COR-L47 (cell line): Measurements from ENCODE around the gene PEX7.
"Not testable (repeated sequence)": the region's sequence is repeated elsewhere in the genome, so short reads cannot be mapped to it uniquely, and the experiment has no call there.

ENCODE experiments used
- DNase-seq: peaks from one replicate; lab custom pipeline; 2025; lab: John Stamatoyannopoulos, UW

PEX7 gene

DNA sequence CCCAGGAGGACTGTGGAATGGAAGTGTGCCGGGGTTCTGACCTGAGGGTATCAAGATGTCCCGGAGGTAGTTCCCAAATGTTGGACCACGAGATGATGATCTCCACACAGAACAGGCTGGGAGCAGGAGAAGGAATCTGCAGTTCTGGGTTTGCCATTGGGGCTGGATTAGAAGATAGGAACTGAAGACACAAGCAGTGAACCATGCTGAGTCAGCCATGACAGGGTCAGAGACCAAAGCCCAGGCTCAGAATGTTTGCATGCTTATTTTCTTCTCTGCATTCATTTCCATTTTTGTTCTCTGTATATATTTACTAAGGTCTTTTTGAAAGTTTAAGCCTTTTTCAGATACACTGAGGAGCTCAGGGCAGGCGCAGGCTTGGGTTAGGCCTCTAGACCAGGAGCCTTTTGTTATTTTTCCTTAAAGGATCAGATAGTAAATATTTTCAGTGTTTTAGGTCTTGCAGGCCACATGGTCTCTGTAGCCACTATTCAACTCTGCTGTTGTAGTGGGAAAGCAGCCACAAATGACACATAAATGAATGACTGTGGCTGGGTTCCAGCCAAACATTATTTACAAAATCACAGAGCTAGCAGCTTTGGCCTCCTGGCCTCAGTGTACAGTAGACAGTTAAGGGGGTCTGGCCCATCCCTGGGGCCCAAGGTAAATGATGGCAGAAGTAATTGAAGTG lies 128.2 kb downstream of the PEX7 start:
- DNase-seq: no peak

DNA sequence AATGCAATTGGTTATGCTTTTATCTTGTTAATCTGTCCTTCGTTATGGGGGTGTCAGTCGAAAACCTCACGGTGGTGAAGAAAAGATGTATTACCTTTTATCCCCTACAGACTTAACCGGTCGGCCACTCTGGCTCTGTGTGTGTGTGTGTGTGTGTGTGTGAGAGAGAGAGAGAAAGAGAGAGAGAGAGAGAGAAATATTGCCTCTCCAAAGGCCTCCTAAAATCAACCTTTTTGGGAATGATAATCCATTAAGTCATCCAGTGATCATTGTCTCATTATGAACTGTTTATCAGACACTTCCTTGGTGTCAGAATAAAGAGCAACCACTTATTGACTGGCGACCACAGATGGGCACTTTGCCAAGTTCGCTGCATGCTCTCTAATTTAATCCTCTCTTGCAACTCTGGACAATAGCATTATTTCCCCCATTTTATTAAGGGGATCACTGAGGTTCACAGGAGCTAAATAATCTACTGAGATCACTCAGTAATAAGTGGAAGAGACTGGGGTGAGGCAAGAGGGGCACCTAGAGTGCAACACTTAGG lies 130.4 kb downstream of the PEX7 start:
- peak; percentile 69 for DNase-seq

DNA sequence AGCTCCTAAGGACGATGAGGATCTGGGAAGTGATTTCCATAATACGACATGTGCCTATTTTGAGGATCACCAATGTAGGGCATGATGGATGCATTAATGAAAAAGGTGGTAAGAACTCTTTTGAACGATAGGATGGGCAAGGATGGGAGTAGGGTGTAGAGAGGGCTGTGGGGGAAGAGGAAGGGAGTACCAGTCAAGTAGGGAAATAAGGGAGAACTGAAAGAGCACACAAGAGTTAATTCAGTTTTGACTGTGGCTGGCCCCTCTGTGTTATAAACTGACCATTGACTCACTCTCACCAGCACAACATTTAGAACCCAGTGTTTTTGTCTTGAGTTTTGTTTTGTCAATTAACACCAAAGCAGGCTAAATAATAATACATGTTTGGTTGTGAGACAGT lies 132.7 kb downstream of the PEX7 start:
- DNase-seq: no peak

DNA sequence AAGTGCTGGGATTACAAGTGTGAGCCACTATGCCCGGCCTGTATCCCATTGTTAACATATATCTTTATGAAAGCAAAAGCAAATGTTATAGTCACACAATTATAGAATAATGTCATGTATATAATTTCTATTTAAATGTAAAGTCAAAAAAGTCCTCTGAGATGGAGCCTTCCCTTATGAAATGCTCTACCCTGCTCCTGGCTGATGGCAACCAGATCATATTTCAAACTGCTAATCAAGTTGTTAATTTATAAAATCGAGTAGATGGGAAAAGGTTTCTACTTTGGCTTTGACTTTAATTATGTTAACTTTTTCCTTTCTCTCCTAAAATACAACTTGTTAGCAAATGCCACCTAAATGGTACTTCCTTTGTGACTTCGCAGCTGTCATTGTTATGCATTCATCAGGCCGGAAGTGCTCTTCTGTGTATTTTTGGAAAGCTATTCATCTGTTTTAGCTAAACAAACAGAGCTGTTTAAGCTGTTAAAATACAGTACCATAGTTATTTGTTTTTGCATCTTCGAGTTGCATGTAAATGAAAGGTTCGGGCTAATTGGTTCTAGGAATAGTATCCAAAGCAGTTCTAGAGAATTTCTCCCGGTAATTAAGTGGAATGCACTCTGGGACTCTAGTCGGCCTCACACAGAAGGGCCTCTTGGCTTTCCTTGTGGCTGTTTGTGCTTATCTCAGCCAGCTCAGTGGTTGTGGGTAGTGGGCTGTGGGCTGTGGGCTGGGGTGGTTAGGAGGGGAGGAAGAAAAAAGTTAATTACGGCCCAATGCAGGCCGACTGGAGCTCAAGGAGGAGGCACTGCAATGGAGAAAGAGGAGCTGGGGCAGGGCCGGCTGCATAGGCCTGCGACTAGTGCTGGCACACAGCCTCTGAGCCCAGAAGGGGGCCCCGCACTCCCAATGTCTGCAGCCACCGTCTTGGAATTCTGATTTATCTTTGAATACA lies 134.5 kb downstream of the PEX7 start:
- DNase-seq: peak; percentile 66

DNA sequence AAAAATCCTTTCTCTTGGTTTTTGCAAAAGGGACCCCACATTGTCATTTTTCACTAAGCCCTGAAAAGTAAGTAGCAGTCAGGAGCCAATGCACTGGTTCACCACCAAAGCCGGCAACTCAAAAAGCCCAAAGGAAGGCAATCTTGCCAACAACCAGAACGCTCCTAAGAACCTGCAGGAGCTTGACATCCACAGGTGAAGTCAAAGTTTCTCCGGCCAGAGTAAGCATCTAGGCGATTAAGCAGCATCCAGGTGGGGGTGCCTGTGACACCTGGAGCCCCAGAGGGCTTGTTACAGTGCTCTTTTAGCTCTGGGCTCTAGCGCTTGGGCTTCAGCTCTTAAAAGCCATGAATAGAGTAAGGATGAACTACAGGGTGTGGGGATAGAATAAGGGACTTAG lies 135.8 kb downstream of the PEX7 start:
- DNase-seq: no peak

DNA sequence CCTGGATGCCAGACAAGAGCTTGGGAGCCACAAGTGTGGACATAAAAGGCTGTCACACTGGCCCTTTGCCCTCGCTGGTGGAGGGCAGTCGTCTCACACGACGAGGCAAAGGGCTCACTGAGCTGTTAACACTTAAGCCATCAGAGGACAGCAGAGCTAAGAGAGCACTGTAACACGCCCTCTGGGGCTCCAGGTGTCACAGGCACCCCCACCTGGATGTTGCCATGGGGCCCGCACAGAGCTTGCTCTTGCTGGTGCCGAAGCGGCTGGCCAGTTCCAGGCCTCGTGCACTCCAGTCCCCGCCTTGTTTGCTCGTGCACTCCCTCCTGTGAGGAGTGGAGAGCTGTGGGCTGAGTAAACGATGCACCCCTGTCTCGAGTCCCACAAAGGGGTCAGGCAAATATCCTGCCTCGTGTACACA lies 137.1 kb downstream of the PEX7 start:
- DNase-seq: peak; percentile 64

DNA sequence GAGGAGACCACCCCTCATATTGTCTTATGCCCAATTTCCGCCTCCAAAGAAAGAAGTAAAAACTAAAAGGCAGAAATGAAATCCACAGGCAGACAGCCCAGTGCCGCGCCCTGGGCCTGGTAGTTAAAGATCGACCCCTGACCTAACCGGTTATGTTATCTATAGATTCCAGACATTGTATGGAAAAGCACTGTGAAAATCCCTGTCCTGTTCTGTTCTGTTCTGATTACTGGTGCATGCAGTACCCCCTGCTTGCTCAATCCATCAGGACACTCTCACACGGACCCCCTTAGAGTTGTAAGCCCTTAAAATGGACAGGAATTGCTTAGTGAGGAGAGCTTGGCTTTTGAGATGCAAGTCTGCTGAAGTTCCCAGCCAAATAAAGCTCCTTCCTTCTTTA lies 137.5 kb downstream of the PEX7 start:
- not testable (repeated sequence) for DNase-seq

DNA sequence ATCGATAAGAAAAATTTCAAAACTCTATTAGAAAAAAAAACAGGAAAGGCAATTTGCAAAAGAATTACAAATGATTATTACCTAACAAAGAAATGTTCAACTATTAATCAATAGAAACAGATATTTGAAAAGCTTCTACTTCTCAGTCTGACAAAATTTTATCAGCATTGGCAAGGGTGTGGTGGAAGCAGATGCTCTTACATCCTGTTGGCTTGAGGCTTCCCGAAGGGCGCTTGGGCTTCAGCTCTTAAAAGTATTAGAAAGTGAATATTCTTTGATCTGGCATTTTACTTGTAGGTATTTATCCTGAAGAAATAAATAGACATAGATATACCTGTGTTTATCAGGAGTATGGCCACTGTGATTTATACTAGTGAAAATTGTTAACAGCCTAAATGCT lies 138.4 kb downstream of the PEX7 start:
- no peak for DNase-seq

DNA sequence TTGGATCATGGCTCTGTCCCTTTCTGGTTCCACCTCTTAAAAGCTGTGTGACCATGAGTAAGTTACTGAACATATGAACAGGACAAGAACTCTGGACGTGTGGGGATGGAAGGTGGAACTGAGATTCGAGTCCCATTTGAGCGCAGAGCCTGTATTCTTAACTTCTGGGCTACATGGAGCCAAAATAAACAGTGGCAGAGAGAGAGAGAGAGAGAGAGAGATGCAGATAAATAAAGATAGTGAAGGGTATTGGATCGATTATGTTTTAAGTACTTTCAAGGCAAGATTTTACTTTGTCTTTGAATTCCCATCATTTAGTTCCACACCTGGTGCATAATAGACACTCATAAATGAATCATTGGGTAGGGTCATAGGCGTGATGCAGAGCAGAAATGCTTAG lies 139.5 kb downstream of the PEX7 start:
- DNase-seq: no peak

DNA sequence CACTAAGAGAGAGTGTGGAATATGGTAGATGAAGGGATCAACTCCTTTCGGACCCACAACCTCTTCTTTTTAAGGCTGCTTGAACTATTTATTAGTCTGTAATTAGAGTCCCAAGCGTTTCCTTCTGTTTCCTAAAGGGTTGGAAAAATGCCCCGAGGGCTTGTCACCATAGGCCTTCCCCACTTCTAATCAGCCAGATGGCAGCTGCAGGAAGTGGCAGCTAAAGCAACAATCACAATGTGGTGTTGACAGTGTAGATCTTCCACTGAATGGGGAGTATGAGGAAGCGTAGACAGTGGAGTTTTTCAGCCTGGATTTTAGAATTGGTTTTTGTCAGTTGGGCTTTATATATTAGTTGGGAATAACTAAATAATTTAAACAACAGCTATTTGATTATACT lies 140.3 kb downstream of the PEX7 start:
- peak; percentile 82 for DNase-seq

DNA sequence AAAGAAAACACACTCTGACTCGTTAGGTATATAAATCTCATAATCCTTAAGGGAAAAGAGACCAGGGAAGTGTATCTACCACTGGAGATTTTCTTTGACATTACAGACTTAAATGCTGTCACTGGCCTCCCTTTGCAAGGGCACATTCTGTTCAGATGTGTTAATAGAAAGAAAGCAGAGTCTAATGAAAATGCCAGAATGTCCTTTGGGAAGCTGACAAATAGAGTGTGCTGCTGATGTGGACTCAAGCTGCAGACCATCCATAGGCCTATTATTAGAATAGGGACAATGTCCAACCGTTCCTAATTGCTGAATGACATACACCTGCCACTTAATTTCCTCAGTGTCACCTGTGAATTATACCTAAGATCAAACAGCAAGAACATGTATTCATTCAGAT lies 140.9 kb downstream of the PEX7 start:
- no peak for DNase-seq
